SIG-M5 (cell line): Measurements from ENCODE around the gene PRSS50.
"Not testable (repeated sequence)": the region's sequence is repeated elsewhere in the genome, so short reads cannot be mapped to it uniquely, and the experiment has no call there.

Experiments used
- DNase-seq: peaks from one replicate; lab custom pipeline; 2025; lab: John Stamatoyannopoulos, UW

PRSS50 gene

GRCh38 chr3:46717447-46718231 is at the start of gene PRSS50:
TSS of gene PRSS50 (minus strand) at chr3:46717869. CDS start at chr3:46717824, 45 bp downstream.
- no peak for DNase-seq

- no peak for DNase-seq
These were observed 46.5 kb upstream of the PRSS50 start for GRCh38 chr3:46764206-46764605.

GRCh38 chr3:46763178-46763577 is 45.5 kb upstream of the PRSS50 start:
- DNase-seq = no peak

- no peak for DNase-seq
These were observed 41.8 kb upstream of the PRSS50 start for GRCh38 chr3:46759239-46760167.

- no peak for DNase-seq
These were observed 39.0 kb upstream of the PRSS50 start for GRCh38 chr3:46756642-46757041.

- no peak for DNase-seq
These were observed 38.0 kb upstream of the PRSS50 start for GRCh38 chr3:46755646-46756045.

GRCh38 chr3:46753127-46753526 is 35.5 kb upstream of the PRSS50 start:
- not testable (repeated sequence) for DNase-seq

GRCh38 chr3:46750555-46751038 is 32.9 kb upstream of the PRSS50 start:
- no peak for DNase-seq

GRCh38 chr3:46749129-46749528 is 31.5 kb upstream of the PRSS50 start:
- DNase-seq = no peak

- no peak for DNase-seq
These were observed 30.5 kb upstream of the PRSS50 start for GRCh38 chr3:46748170-46748569.

- DNase-seq = no peak
These were observed 29.0 kb upstream of the PRSS50 start for GRCh38 chr3:46746711-46747110.

GRCh38 chr3:46742992-46743585 is 25.4 kb upstream of the PRSS50 start:
- DNase-seq = no peak

GRCh38 chr3:46739565-46739964 is 21.9 kb upstream of the PRSS50 start:
- DNase-seq = not testable (repeated sequence)

- DNase-seq = no peak
These were observed 19.7 kb upstream of the PRSS50 start for GRCh38 chr3:46737329-46737731.

GRCh38 chr3:46736006-46736872 is 18.6 kb upstream of the PRSS50 start:
- DNase-seq = no peak

- no peak for DNase-seq
These were observed 17.1 kb upstream of the PRSS50 start for GRCh38 chr3:46734773-46735172.

GRCh38 chr3:46733026-46733800 is 15.5 kb upstream of the PRSS50 start:
- DNase-seq = no peak

- DNase-seq = no peak
These were observed 14.1 kb upstream of the PRSS50 start for GRCh38 chr3:46731795-46732194.

- DNase-seq = no peak
These were observed 13.2 kb upstream of the PRSS50 start for GRCh38 chr3:46730819-46731218.

- no peak for DNase-seq
These were observed 11.4 kb upstream of the PRSS50 start for GRCh38 chr3:46729038-46729437.
